ENCODE measurements around the gene TP53BP2.

TP53BP2 gene

GRCh38 chr1:223796210-223796609, 49.5 kb downstream of the TP53BP2 start:
- in situ Hi-C loops (cut with HindIII; ENCODE audit: low sequenced_read_pairs), result no loop called here
- no peak overlapping the region for H3K4me3 ChIP-seq (ENCODE audit: low read depth, low read length)
- DNase-seq (ENCODE audit: low read depth), result no peak
- TF ChIP-seq CTCF (IDR thresholded peaks at IDR 0.05; ENCODE audit: low read depth, low read length, missing control alignments), result no peak

DNA sequence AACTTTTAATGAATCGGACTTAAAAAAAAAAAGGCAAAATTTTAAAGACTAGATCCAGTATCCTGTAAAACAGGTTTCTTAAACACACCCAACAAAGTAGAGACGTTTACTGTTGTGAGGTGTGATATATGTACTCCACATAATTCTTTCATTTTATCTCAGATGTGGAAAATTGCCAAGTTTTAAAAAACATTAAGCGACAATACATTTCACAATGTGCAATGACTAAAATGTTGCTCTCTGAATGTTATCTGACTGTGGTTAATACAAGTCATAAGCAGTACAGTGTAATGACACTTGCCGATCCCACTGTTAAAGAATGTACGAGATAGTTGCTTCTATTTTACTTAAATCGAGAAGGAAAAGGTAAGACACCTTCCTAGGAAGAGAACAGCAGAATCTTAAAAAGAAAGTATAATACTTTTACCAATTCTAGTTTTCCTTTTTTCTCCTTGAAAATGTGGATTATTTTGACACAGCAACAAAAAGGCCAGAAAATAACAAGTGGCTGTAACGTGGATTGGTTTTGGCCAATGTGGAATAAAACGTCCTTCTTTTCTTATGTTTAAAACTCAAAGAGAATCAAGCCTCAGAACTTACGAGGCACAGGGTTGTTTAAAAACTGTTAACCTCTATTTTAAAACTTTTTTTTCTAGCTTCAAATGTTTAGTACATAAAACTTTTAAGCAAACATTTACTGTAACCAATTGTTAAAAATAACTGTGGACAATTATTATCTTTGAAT, 51.4 kb downstream of the TP53BP2 start:
- no peak for DNase-seq (ENCODE audit: low read depth)
- in situ Hi-C loops (cut with HindIII; ENCODE audit: low sequenced_read_pairs), result no loop called here
- TF ChIP-seq CTCF (IDR thresholded peaks at IDR 0.05; ENCODE audit: low read depth, low read length, missing control alignments), result no peak
- no peak overlapping the region for H3K4me3 ChIP-seq (ENCODE audit: low read depth, low read length)

- no peak overlapping the region for H3K4me3 ChIP-seq (ENCODE audit: low read depth, low read length)
- DNase-seq (ENCODE audit: low read depth), result no peak
- TF ChIP-seq CTCF (IDR thresholded peaks at IDR 0.05; ENCODE audit: low read depth, low read length, missing control alignments), result no peak
- in situ Hi-C loops (cut with HindIII; ENCODE audit: low sequenced_read_pairs), result no loop called here
Measured at GRCh38 chr1:223793716-223794115, 52.0 kb downstream of the TP53BP2 start.

- TF ChIP-seq CTCF (IDR thresholded peaks at IDR 0.05; ENCODE audit: low read depth, low read length, missing control alignments), result no peak
- DNase-seq (ENCODE audit: low read depth), result no peak
- H3K4me3 ChIP-seq (ENCODE audit: low read depth, low read length), result no peak overlapping the region
- in situ Hi-C loops (cut with HindIII; ENCODE audit: low sequenced_read_pairs), result no loop called here
Measured at GRCh38 chr1:223792046-223792445, 53.7 kb downstream of the TP53BP2 start.

- in situ Hi-C loops (cut with HindIII; ENCODE audit: low sequenced_read_pairs), result no loop called here
- no peak overlapping the region for H3K4me3 ChIP-seq (ENCODE audit: low read depth, low read length)
- DNase-seq (ENCODE audit: low read depth), result no peak
- no peak for TF ChIP-seq CTCF (IDR thresholded peaks at IDR 0.05; ENCODE audit: low read depth, low read length, missing control alignments)
Measured at GRCh38 chr1:223788746-223789415, 56.9 kb downstream of the TP53BP2 start.

DNA sequence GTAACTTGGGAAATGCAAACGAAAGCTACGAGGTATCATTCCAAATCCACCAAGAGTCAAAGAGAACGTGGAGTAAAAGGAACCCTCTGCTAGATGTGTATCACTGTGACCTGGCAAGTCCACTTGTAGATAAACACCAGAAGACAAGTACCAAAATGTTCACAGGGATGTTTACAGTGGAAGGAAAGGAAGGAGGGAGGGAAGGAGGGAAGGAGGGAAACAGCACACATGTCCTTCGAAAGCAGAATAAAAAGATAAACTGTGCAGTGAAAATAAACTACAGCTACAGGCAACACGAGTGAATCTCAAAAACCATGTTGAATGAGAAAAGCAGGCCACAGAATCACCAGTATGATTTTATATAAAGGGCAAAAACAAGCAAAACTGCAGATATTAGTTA, 59.9 kb downstream of the TP53BP2 start:
- no peak for DNase-seq (ENCODE audit: low read depth)
- in situ Hi-C loops (cut with HindIII; ENCODE audit: low sequenced_read_pairs), result no loop called here
- TF ChIP-seq CTCF (IDR thresholded peaks at IDR 0.05; ENCODE audit: low read depth, low read length, missing control alignments), result no peak
- no peak overlapping the region for H3K4me3 ChIP-seq (ENCODE audit: low read depth, low read length)

All from astrocyte of the cerebellum (primary cell).